ENCODE data around the gene ANKRD33. TPM values are rescaled to one million over a fixed set of nuclear protein-coding genes. Genes with fewer than 3 reads are reported as not detected.

The ANKRD33 gene
- total RNA-seq, 1 donor from 2014 or later: 0.22 TPM

DNA sequence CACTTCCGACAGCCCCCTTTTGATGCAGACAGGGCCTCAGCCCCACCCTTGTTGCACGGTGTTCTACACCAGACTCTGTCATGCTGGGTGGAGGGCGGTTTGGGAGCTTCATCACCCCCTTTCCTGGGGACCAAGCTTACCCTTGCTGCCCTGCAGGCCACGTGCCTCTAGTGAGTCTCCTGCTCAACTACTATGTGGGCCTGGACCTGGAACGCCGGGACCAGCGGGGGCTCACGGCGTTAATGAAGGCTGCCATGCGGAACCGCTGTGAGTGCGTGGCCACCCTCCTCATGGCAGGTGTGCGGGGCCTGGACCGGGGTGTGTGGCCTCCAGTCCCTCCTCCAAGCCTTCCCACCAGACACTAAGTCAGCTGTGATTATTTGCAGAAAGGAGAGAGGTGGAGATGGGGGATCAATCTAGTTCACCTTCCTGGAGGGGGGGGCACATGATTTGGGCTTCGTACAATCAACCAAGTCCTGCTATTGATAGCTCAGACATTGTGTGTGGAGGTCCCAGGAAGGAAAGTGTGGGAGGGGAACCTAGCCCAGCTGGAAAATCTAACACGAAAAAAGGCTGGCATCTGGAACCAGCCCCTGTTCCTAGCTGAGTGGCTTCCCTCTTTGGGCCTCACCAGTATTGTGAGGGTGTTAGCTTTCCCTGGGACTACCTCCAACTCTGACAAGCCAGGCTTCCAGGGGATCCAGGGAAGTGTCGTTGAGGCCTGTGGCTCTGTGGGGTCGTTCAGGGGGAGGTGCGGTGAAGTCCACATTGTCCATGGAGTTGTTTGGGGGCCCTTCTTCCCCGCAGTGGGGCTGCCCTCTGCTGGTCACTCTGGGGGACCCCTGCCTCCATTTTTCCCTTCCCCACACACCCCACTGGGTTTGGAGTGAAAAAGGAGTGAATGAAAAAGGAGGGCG lies 1.6 kb downstream of the ANKRD33 start:
- H3K27ac Mint-ChIP-seq: no peak overlapping the region

GRCh38 chr12:51890133-51890464 lies 2.2 kb downstream of the ANKRD33 start:
- no peak for TF ChIP-seq CTCF (IDR thresholded peaks at IDR 0.05; ENCODE audit: unreplicated experiment)
- Mint-ChIP-seq H3K9me3 (no peaks in the 10 kb centered on the region), H3K4me3 (no peak overlapping the region), H3K27ac (no peak overlapping the region), H3K27me3 (ENCODE audit: low read depth) (peaks cover 6% of the 10 kb centered on the region), H3K4me1 (peaks cover 14% of the 10 kb centered on the region), H3K36me3 (no peaks in the 10 kb centered on the region)
- DNase-seq (ENCODE audit: low spot score in 2 of 2, unreplicated experiment in 2 of 2): no peak

More for the DNA sequence above, 1.6 kb downstream of the ANKRD33 start:
- H3K27me3 Mint-ChIP-seq (ENCODE audit: low read depth): peaks cover 6% of the 10 kb centered on the region
- TF ChIP-seq CTCF (IDR thresholded peaks at IDR 0.05; ENCODE audit: unreplicated experiment): no peak
- H3K4me1 Mint-ChIP-seq: peaks cover 12% of the 10 kb centered on the region
- no peak overlapping the region for H3K4me3 Mint-ChIP-seq
- H3K9me3 Mint-ChIP-seq: no peaks in the 10 kb centered on the region
- DNase-seq (ENCODE audit: low spot score in 2 of 2, unreplicated experiment in 2 of 2): no peak
- H3K36me3 Mint-ChIP-seq: no peaks in the 10 kb centered on the region

- Mint-ChIP-seq H3K9me3 (no peaks in the 10 kb centered on the region), H3K27ac (no peak overlapping the region), H3K27me3 (ENCODE audit: low read depth) (peaks cover 6% of the 10 kb centered on the region), H3K36me3 (no peaks in the 10 kb centered on the region), H3K4me1 (peaks cover 17% of the 10 kb centered on the region), H3K4me3 (no peak overlapping the region)
- no peak for DNase-seq (ENCODE audit: low spot score in 2 of 2, unreplicated experiment in 2 of 2)
- TF ChIP-seq CTCF (IDR thresholded peaks at IDR 0.05; ENCODE audit: unreplicated experiment): no peak
Measured at GRCh38 chr12:51890511-51891171, 2.7 kb downstream of the ANKRD33 start.

DNA sequence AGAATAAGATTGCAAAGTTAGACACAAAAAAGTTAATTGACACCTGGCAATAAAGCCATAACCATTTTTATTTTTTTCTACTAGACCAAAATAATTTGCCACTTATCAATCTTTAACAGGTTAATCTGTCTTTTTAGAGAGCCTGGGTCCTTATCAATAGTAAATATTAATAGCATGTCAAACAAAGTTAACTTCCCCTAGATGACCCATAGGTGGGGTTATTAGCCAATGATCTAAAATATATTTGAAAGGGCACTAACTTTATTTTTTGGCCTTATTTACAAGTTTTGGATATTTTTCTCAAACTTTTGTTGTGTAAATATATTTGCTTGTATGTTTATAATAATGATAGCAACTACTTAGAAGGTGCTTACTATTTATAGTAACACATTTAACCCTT lies 3.9 kb downstream of the ANKRD33 start:
- Mint-ChIP-seq H3K4me3 (no peak overlapping the region), H3K4me1 (peaks cover 11% of the 10 kb centered on the region), H3K36me3 (no peaks in the 10 kb centered on the region), H3K27me3 (ENCODE audit: low read depth) (peaks cover 8% of the 10 kb centered on the region), H3K9me3 (no peaks in the 10 kb centered on the region), H3K27ac (no peak overlapping the region)
- no peak for DNase-seq (ENCODE audit: low spot score in 2 of 2, unreplicated experiment in 2 of 2)
- peak; percentile 68 for TF ChIP-seq CTCF (IDR thresholded peaks at IDR 0.05; ENCODE audit: unreplicated experiment)

GRCh38 chr12:51893786-51894185 lies 5.9 kb downstream of the ANKRD33 start:
- Mint-ChIP-seq H3K9me3 (no peaks in the 10 kb centered on the region), H3K27ac (no peak overlapping the region), H3K36me3 (no peaks in the 10 kb centered on the region), H3K4me1 (peaks cover 5% of the 10 kb centered on the region), H3K27me3 (ENCODE audit: low read depth) (peaks cover 2% of the 10 kb centered on the region), H3K4me3 (no peak overlapping the region)
- no peak for DNase-seq (ENCODE audit: low spot score in 2 of 2, unreplicated experiment in 2 of 2)
- TF ChIP-seq CTCF (IDR thresholded peaks at IDR 0.05; ENCODE audit: unreplicated experiment): no peak

Measured in mesothelial cell of epicardium (in vitro differentiated cells).